ENCODE data around the gene KREMEN2.

KREMEN2 gene

DNA sequence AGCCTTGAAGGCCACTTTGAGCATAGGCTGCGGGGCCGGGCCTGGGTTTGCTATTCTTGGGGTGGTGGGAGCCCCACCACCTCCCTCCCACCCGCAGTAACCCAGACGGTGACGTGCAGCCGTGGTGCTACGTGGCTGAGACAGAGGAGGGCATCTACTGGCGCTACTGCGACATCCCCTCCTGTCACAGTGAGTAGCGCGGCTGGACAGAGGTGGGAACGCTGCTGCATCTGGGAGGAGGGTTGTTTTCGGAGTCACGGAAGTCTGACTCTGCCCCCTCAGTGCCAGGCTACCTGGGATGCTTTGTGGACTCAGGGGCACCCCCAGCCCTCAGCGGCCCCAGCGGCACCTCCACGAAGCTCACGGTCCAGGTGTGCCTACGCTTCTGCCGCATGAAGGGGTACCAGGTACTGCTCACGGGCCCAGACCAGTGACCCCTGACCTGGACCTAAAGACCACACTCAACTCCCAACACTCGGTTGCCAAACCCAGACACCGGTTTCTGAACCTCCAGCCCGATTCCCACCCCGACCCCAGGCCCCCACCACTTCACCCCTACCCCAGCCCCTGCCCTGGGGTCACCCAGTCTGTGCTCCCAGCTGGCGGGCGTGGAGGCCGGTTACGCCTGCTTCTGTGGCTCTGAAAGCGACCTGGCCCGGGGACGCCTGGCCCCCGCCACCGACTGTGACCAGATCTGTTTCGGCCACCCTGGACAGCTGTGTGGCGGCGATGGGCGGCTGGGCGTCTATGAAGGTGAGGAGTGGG lies 2.1 kb downstream of the KREMEN2 start:
- no peak for DNase-seq

- DNase-seq: no peak
Measured at GRCh38 chr16:2966808-2967191, 2.7 kb downstream of the KREMEN2 start.

GRCh38 chr16:2967211-2967631 lies 3.1 kb downstream of the KREMEN2 start:
- no peak for DNase-seq

DNA sequence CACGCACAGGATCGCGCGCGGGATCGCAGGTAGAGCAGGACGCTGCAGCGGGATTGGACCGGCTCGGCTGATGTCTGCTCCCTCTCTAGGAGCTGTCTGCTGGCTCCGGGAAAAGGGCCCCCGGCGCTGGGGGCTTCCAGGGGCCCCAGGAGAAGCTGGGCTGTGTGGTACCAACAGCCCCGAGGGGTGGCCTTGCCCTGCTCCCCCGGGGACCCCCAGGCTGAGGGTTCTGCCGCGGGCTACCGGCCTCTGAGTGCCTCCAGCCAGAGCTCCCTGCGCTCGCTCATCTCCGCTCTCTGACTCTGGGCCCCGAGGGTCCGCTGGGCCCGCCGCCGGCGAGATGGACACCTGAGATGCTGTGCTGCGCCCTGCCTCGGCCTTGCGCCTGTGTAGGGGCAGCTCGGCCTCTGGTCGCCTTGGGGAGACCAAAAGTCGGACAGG lies 3.7 kb downstream of the KREMEN2 start:
- no peak for DNase-seq

GRCh38 chr16:2968368-2968737 lies 4.3 kb downstream of the KREMEN2 start:
- no peak for DNase-seq

- DNase-seq: peak; percentile 82
Measured at GRCh38 chr16:2968738-2969544, 4.9 kb downstream of the KREMEN2 start, which contains the start of gene PAQR4. TSS of gene PAQR4 (plus strand) at chr16:2969348. CDS start at chr16:2969675, 327 bp downstream.

DNA sequence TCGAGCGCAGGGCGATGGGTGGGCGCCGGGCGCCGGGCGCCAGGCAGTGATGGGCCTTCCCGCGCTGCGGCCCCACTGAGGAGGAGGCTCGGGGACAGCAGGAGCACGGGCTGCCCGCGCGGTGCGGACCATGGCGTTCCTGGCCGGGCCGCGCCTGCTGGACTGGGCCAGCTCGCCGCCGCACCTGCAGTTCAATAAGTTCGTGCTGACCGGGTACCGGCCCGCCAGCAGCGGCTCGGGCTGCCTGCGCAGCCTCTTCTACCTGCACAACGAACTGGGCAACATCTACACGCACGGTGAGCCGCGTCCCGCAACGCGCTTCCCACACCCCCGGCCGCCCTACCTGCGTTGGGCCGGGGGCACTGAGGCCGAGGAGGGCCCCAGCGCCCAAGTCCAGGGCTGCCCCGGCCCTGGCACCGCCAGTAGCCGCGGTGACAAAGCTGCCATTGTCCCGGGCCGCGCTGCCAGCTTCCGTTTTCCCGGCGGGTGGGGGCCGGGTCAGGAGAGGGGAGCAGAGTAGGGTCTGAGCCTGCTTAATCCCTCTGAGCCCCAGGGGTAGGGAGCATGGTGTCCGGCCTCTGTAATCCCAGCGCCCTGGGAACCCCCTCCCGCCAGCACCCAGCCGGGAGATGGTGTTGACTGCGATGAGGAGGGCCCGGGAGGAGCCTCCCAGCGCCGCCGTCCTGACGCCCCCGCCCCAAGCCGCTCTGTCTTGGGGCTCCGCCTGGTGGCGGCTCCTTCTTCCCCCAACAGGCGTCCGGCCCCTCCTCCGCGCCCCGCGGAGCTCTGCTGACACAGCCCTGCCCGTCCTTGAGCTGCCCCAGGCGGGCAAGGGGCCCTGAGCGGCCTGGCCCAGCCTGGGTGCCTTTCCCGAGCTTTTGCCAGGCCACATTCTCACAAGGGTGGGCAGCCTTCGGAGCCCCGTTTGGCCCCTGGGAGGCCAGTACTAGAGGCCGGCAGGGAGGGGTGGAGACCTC lies 5.8 kb downstream of the KREMEN2 start:
- no peak for DNase-seq

GRCh38 chr16:2970563-2970962 lies 6.5 kb downstream of the KREMEN2 start:
- DNase-seq: no peak

DNA sequence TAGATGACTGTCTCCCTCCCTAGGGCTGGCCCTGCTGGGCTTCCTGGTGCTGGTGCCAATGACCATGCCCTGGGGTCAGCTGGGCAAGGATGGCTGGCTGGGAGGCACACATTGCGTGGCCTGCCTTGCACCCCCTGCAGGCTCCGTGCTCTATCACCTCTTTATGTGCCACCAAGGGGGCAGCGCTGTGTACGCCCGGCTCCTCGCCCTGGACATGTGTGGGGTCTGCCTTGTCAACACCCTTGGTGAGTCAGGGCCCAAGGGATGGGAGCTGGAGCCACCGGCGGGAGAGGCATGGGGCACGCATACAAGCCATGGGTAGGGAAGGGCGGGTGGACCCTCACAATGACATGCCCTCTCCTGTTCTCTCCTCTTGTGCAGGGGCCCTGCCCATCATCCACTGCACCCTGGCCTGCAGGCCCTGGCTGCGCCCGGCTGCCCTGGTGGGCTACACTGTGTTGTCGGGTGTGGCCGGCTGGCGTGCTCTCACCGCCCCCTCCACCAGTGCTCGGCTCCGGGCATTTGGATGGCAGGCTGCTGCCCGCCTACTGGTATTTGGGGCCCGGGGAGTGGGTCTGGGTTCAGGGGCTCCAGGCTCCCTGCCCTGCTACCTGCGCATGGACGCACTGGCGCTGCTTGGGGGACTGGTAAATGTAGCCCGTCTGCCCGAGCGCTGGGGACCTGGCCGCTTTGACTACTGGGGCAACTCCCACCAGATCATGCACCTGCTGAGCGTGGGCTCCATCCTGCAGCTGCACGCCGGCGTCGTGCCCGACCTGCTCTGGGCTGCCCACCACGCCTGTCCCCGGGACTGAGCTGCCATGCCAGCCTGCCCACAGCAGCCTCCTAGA lies 7.3 kb downstream of the KREMEN2 start:
- DNase-seq: no peak

- DNase-seq: no peak
Measured at GRCh38 chr16:2971985-2972784, 8.1 kb downstream of the KREMEN2 start.

DNA sequence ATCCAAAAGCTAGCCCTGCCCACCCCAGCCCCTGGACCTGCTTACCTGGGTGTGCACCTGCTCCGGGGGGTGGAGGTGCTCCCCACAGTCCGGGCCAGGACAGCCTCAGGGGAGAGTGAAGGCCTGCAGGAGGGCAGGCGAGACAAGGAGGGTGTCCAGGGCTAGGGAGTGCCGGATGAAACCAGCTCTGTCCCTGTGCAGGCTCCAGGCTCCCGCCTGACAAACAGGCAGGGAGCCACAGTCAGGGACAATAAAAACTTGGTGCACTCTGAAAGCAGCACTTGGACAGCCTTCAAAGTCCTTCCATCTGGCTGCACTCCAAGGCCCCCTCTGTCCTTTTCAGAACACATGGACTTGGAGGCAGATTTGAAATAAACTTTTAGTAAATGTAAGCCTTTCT lies 9.0 kb downstream of the KREMEN2 start:
- DNase-seq: no peak

- DNase-seq: no peak
Measured at GRCh38 chr16:2973605-2974318, 9.7 kb downstream of the KREMEN2 start.

DNA sequence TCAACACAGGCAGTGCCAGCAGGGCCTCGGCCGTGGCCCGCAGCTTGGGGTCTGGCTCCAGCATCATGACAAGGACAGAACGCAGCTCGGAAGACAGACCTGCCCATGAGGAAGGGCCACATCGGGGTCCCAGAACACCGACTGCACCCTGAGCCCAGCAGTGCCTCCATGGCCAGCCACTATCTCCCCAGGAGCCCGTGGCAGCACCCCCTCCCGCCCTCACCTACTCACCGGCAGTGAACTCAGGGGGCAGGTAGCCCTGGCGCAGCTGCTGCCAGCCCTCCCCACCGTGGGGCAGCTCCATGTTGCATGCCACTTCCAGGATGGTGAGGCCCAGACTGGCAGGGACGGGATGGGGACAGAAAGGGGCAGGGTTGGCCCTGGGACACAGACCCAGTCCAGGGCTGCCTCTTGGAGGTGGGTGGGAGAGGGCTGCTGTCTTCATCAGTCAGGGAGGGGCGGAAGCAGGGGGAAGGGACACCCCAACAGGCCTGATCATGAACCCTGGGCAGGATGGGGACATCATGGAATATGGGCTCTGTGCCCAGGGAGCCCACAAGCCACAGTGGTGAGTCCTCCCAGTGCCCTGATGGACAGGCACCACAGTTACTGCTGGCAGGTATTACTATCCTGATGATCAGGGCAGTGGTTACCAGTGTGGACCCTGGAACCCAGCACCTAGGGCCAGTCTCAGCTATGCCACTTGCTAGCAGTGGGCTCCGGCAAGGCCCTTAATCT lies 10.4 kb downstream of the KREMEN2 start:
- no peak for DNase-seq

DNA sequence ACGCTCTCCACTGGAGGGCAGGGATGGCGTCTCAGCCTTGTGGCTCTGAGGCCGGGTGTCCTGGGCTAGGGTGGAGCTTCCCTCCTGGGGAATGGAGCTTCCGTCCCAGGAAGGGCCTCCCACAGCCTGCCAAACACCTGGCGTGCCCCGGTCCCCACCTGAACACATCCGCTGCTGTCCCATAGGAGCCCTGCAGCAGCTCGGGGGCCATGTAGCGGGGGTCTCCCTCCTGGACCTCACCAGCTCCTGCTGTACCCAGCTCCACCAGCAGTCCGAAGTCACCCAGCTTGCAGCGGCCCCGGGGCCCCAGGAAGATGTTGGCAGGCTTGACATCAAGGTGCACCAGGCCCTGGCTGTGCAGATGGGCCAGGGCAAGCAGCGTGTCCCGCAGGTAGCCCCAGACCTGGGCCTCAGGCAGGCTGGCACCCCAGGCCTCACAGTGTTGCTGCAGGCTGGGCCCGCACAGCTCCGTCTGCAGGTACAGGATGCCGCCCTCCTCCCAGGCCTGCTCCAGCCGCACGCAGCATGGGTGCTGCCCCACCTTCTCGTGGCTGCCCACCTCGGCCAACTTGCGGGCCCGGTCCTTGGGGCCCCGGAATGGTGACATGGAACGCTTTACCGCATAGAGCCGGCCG lies 11.2 kb downstream of the KREMEN2 start:
- DNase-seq: no peak

GRCh38 chr16:2976201-2976600 lies 12.1 kb downstream of the KREMEN2 start:
- no peak for DNase-seq

- no peak for DNase-seq
Measured at GRCh38 chr16:2976673-2977072, 12.6 kb downstream of the KREMEN2 start.

- peak; percentile 94 for DNase-seq
Measured at GRCh38 chr16:2977440-2977839, 13.4 kb downstream of the KREMEN2 start.

DNA sequence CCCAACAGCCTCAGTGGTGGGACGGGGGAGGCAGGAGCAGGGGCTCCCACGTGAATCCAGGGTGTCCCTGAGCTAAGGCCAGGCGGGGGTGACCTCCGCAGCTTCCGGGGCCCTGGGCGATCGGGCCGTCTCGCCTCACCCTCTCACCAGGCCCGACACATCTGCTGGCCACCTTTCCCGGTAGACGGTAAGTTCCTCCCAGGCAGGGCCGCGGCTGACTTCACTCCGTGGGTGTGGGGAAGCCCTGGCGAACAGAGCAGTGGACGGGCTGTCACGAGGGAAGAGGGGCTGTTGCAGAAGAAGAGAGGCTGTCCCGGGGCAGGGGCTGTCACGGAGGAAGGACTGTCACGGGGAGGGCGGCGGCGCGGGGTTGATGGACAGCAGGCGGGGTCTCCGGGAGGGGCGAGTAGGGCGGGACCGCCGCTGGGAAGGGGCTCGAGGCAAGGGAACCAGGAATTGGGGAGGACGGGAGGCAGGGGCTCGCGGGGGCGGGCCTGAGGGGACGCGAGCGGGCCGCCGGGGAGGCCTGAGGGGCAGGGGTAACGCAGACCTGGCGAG lies 15.7 kb downstream of the KREMEN2 start:
- DNase-seq: no peak
